HG03064 (cell line): ENCODE data around the gene FAM174A.

Experiments used
- ATAC-seq: cut with Tn5 transposase; IDR thresholded peaks from one replicate; pipeline ENCODE4 v1.9.1; 2021; ENCODE audit warnings: low read depth; ENCODE audit not compliant: unreplicated experiment

Gene FAM174A

GRCh38 chr5:100535060-100536005, at the start of gene FAM174A:
FAM174A (plus strand) TSS chr5:100535374; CDS start chr5:100535531, 157 bp downstream.
- ATAC-seq: peak; percentile 98

DNA sequence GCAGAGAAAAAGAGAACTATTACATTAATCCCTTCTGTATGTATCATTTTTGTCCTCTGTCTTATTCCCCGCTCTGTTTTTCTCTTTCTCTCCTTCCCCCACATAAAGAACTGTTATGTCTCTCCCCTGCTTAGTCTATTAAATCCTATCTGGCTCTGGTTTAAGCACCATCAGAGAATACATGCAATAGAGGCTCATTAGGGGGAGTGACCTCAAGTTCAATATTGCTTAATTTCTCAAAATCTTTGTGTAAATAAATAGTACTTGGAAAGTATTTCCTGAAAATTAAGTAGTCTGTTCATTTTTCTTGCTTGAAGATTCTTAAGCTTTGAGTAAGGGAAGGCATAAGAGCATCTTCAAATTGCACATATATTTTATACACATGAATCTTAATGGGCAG, 41.2 kb upstream of the FAM174A start:
- no peak for ATAC-seq

GRCh38 chr5:100496296-100496695, 38.9 kb upstream of the FAM174A start:
- no peak for ATAC-seq

- peak; percentile 59 for ATAC-seq
These were observed 32.5 kb upstream of the FAM174A start for GRCh38 chr5:100502684-100503083.

GRCh38 chr5:100505984-100506670, 29.0 kb upstream of the FAM174A start:
- no peak for ATAC-seq

GRCh38 chr5:100516285-100516684, 18.9 kb upstream of the FAM174A start:
- ATAC-seq: peak; percentile 59

- no peak for ATAC-seq
These were observed 17.7 kb upstream of the FAM174A start for GRCh38 chr5:100517301-100517974.

DNA sequence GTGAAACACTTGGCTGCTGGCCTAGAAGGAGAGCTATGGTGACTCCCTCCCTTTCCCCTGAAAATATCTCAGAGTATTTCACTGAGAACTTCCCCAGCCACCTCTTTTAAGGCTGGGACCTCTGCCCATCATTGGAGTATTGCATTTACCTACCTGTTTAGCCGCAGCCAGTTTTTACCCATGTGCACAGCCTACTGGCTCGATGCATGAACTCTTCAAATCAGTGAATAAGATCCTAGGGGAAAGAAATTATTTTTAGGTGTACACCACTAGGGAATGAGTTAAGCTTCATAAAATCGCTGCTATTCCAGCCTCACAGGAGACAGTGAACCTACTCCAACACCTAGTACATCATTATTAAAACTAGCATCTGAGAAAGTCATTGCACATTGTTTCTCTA, 16.8 kb upstream of the FAM174A start:
- ATAC-seq: no peak

- peak; percentile 61 for ATAC-seq
These were observed 16.1 kb upstream of the FAM174A start for GRCh38 chr5:100519075-100519474.

GRCh38 chr5:100520348-100520747, 14.8 kb upstream of the FAM174A start:
- no peak for ATAC-seq

DNA sequence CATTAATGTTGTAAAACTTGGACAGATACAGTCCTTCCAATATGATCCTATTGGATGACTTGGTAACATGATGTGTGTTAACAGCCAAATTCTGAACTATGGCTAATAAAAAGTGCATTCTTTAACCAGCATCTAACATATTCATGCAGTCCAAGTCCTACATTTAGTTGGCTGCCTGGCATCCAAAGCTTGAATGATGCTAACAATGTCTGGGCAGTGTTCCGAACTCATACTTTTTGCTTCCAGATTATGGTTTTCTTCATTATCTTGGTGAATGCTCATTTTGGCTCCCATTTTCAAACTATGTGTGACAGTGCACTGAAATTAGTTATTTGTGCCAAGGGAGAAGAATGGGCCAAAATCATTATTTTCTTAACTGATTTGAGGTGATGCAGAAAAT, 2.8 kb downstream of the FAM174A start:
- no peak for ATAC-seq

GRCh38 chr5:100539519-100539918, 4.3 kb downstream of the FAM174A start:
- ATAC-seq: no peak

GRCh38 chr5:100542086-100542485, 6.9 kb downstream of the FAM174A start:
- ATAC-seq: no peak

- ATAC-seq: no peak
These were observed 10.8 kb downstream of the FAM174A start for GRCh38 chr5:100546001-100546400.

- ATAC-seq: peak; percentile 96
These were observed 15.4 kb downstream of the FAM174A start for GRCh38 chr5:100550531-100551051.

- no peak for ATAC-seq
These were observed 16.0 kb downstream of the FAM174A start for GRCh38 chr5:100551183-100551582.

DNA sequence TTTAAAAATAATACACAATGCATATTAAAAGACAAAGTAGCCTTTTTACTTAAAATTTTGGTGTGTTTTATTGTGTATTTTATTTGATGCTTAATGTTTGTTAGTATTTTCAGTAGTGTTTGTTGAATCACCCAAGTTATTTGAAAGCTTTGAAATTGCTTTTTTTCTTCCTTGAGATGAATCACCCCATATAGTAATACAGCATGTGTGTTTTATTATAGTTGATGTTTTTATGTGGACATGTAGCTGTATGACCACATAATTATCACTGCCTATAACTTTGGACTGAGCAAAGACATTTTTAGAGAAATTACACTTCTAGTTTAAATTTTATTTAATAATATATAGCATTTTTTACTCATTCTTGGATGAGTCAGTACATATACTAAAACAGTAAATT, 18.0 kb downstream of the FAM174A start:
- ATAC-seq: no peak

- no peak for ATAC-seq
These were observed 25.7 kb downstream of the FAM174A start for GRCh38 chr5:100560860-100561259.

DNA sequence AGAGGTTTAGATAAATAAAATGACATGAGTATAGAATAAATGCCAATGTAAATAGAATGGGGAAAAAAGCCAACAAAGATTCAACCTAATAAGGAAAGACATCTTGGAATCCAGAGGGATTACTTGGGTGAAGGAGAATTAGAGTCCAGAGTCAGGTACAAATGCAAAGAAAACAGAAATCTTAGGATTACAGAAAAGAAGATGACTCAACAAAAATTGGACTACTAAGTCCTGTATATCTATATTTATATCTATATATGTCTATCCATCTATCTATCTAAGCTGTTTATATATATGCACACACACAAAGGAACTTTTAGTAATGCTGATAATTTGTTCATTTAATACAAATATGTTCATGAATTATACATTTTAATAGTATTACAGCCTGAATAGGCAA, 27.6 kb downstream of the FAM174A start:
- no peak for ATAC-seq

- no peak for ATAC-seq
These were observed 31.4 kb downstream of the FAM174A start for GRCh38 chr5:100566382-100567141.
